22Rv1 (cell line): ENCODE results near the gene PPP4R4.
"Not testable (repeated sequence)": the region's sequence is repeated elsewhere in the genome, so short reads cannot be mapped to it uniquely, and the experiment has no call there.

Source experiments
- H3K27ac ChIP-seq: fragments of 450-650 bp; 2 replicates; pipeline ENCODE4 v1.5.1; 2017
- ZFX ChIP-seq: fragments of 450-650 bp; IDR thresholded peaks from 2 replicates; pipeline ENCODE4 v1.6.1; 2017; ENCODE audit warnings: antibody characterized with exemption, borderline replicate concordance
- TF ChIP-seq, protein P1 (sequence below): fragments of 450-650 bp; IDR thresholded peaks from 2 replicates; pipeline ENCODE4 v1.5.1; 2017; ENCODE audit warnings: mild to moderate bottlenecking

Gene PPP4R4

GRCh38 chr14:94203473-94204210, 29.5 kb downstream of the PPP4R4 start:
- H3K27ac ChIP-seq: no peak overlapping the region
- TF ChIP-seq, protein P1, sequence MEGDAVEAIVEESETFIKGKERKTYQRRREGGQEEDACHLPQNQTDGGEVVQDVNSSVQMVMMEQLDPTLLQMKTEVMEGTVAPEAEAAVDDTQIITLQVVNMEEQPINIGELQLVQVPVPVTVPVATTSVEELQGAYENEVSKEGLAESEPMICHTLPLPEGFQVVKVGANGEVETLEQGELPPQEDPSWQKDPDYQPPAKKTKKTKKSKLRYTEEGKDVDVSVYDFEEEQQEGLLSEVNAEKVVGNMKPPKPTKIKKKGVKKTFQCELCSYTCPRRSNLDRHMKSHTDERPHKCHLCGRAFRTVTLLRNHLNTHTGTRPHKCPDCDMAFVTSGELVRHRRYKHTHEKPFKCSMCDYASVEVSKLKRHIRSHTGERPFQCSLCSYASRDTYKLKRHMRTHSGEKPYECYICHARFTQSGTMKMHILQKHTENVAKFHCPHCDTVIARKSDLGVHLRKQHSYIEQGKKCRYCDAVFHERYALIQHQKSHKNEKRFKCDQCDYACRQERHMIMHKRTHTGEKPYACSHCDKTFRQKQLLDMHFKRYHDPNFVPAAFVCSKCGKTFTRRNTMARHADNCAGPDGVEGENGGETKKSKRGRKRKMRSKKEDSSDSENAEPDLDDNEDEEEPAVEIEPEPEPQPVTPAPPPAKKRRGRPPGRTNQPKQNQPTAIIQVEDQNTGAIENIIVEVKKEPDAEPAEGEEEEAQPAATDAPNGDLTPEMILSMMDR: no peak
- no peak for TF ChIP-seq ZFX

GRCh38 chr14:94213021-94213420, 38.9 kb downstream of the PPP4R4 start:
- no peak overlapping the region for H3K27ac ChIP-seq
- TF ChIP-seq ZFX: no peak
- TF ChIP-seq, protein P1: no peak

DNA sequence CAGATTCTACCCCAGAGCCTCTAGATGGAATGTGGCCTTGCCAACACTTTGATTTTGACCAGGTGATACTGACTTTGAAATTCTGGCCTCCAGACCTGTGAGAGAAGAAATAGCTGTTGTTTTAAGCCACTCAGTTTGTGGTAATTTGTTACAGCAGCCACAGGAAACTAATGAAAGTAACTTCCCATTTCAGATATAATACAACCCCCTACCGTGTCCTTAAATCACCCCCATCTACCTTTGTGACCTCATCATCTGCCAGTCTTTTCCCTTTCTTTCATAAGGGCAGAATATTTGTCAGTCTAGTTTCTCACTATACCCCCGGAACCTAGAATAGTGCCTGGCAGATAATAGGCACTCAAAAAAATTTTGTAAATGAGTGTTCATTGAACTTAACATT, 39.6 kb downstream of the PPP4R4 start:
- TF ChIP-seq, protein P1: no peak
- no peak for TF ChIP-seq ZFX
- H3K27ac ChIP-seq: no peak overlapping the region

GRCh38 chr14:94217116-94217515, 43.0 kb downstream of the PPP4R4 start:
- TF ChIP-seq, protein P1: no peak
- TF ChIP-seq ZFX: no peak
- no peak overlapping the region for H3K27ac ChIP-seq

DNA sequence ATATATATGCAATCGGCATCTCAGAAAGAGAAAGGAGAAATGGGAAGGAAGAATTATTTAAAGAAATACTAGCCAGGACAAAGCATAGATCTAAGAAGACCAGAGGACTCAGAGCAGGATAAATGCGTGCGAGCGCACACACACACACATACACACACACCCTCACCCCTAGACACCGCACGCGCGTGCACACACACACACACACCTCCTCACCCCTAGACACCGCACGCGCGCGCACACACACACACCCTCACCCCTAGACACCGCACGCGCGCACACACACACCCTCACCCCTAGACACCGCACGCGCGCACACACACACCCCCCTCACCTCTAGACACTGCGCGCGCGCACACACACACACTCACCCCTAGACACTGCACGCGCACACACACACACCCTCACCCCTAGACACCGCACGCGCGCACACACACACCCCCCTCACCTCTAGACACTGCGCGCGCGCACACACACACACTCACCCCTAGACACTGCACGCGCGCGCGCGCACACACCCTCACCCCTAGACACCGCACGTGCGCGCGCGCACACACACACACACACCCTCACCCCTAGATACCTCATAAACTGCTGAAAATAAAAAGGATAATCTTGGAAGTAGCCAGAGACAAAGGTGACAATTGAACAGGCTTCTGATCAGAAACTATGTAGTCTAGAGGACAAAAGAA, 44.2 kb downstream of the PPP4R4 start:
- not testable (repeated sequence) for H3K27ac ChIP-seq

DNA sequence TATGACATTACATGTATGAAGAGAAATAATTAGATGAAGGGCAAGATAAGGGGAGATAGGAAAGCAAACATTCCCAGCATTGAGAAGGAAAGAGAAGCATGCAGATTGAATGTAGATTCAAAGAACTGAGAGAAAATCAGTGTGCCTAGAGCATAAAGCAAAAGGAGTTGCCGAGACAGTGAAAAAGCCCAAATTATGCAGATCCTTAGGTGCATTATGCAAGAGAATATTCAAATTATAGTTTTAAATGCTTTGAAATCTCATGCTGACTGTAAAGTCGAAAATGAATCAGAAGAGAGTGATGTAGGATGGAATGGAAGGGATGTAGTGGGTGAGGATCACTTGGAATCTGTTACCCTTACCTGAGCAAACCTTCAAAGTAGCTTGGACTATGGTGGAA, 49.9 kb downstream of the PPP4R4 start:
- TF ChIP-seq, protein P1: no peak
- TF ChIP-seq ZFX: no peak
- H3K27ac ChIP-seq: no peak overlapping the region

- no peak overlapping the region for H3K27ac ChIP-seq
- TF ChIP-seq, protein P1: no peak
- no peak for TF ChIP-seq ZFX
Observed at GRCh38 chr14:94225460-94226378, 51.6 kb downstream of the PPP4R4 start.
